LoVo (cell line): ENCODE data around the gene RNU6-9.
A peak's percentile ranks its signal among the peaks of the same experiment; 100 is the strongest.

ENCODE experiments used
- DNase-seq: peaks from one replicate; pipeline ENCODE4 v3.0.0-alpha.2; 2016; ENCODE audit warnings: low spot score

Gene RNU6-9

GRCh38 chr19:936175-936546 is 42.9 kb downstream of the RNU6-9 start:
- no peak for DNase-seq

GRCh38 chr19:937259-937694 is 44.0 kb downstream of the RNU6-9 start:
- no peak for DNase-seq

GRCh38 chr19:938233-938923 is 45.1 kb downstream of the RNU6-9 start:
- DNase-seq = no peak

- DNase-seq = no peak
Measured at GRCh38 chr19:939439-939838, 46.2 kb downstream of the RNU6-9 start.

DNA sequence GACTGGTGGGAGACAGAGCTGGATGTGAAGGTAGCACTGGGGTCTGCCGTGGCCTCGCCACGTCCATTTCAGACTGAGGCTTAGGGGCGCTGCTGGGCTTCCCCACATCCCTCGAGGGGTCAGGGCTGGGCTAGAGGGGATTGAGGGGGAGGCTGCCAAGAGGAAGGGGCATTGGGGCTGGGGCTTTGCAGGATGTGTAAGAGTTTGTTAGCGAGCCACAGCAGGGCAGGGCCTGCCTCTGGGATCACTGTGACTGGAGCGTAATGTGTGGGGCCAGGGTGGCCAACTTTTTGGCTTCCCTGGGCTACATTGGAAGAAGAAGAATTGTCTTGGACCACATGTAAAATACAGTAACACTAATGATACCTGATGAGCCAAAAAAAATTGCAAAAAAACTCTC is 46.6 kb downstream of the RNU6-9 start:
- no peak for DNase-seq

DNA sequence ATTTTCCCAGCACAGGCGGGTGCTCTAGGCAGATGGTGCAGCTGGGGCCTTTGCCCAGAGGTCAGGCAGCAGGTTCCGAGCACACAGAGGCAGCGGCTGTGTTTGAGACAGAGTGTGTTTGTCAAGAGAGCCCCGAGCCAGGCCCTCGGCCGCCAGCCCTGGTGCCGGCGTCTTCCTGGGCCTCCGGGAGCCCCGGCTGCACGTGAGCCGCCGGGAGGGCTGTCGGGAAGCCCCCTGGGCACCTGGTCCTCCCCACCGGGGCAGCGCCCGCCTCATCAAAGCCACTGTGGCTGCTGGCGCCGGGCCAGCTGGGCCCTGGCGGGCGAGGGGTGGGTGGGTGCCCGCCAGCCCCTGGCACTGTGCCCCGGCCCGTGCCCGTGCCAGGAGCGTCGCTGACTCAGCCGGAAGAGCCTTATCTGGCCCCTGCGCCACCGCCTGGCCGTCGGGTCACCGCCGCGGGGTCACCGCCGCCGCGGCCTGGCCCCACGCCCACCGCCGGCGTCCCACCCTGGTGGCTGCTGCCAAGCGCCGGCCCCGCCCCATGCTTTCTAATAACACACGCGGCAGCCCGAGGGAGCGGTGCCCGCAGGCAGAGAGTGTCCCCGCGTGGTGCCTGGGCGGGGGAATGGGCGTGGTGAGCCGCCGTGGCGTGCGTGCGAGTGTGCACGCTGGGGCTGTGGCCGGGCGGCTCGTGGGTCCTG is 47.5 kb downstream of the RNU6-9 start:
- DNase-seq = peak; percentile 94

DNA sequence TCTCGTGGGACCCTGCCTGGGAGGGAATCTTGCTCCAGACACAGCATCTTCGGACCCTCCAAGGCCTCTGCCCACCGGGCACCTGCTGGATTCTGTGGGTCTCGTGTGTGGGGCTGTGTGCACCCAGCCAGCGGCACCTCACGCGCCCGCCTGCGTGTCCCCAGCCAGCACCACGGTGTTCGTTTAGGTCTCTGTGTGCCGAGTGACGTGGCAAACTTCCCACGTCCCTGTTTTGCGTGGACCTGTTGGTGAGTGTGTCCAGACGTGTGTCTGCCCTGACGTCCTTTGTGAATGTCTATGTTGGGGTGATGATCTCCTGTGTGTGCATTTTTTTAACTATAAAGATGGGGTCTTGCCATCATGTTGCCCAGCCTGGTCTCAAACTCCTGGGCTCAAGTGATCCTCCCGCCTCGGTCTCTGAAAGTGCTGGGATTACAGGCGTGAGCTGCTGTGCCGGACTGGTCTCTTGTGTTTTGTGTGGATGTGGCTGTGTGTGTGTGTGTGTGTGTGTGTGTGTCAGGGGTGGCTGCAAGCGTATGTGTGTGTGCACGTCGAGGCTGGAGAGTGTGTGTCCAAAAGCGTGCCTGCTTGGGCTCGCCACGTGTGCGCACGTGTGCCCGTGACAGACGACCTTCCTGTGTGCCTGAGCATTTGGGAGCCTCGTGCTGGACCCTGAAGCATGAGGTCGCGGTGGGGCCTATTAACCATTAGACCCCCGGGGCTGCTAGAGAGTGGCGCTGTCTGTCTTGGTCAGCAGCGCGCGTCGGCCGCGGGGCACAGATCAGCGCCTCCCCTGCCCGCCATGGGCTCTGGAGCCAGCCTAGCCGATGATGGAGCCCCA is 48.2 kb downstream of the RNU6-9 start:
- no peak for DNase-seq

GRCh38 chr19:942133-942645 is 48.9 kb downstream of the RNU6-9 start:
- no peak for DNase-seq
